ENCODE results near the gene DHX32. TPM values are rescaled to one million over a fixed set of nuclear protein-coding genes. Genes with fewer than 3 reads are reported as not detected.

DHX32 gene
- total RNA-seq, 1 donor from 2014 or later = 33.2 TPM

- TF ChIP-seq CTCF (conservative IDR thresholded peaks at IDR 0.05) = no peak
- no peak for DNase-seq (ENCODE audit: extremely low spot score, unreplicated experiment)
- Mint-ChIP-seq H3K27me3 (no peaks in the 10 kb centered on the region), H3K27ac (no peak overlapping the region), H3K36me3 (peaks cover 12% of the 10 kb centered on the region), H3K4me3 (no peak overlapping the region), H3K9me3 (no peaks in the 10 kb centered on the region), H3K4me1 (ENCODE audit: unreplicated experiment) (no peaks in the 10 kb centered on the region)
These were observed 40.1 kb downstream of the DHX32 start for GRCh38 chr10:125840955-125841354.

- no peaks in the 10 kb centered on the region for H3K9me3 Mint-ChIP-seq
- peaks cover 15% of the 10 kb centered on the region for H3K36me3 Mint-ChIP-seq
- no peak for DNase-seq (ENCODE audit: extremely low spot score, unreplicated experiment)
- no peak for TF ChIP-seq CTCF (conservative IDR thresholded peaks at IDR 0.05)
- no peaks in the 10 kb centered on the region for H3K4me1 Mint-ChIP-seq (ENCODE audit: unreplicated experiment)
- H3K27me3 Mint-ChIP-seq = no peaks in the 10 kb centered on the region
- no peak overlapping the region for H3K4me3 Mint-ChIP-seq
- H3K27ac Mint-ChIP-seq = no peak overlapping the region
These were observed 40.7 kb downstream of the DHX32 start for GRCh38 chr10:125840406-125840805.

GRCh38 chr10:125838802-125839575 is 42.1 kb downstream of the DHX32 start:
- H3K4me1 Mint-ChIP-seq (ENCODE audit: unreplicated experiment) = no peaks in the 10 kb centered on the region
- no peak for DNase-seq (ENCODE audit: extremely low spot score, unreplicated experiment)
- no peaks in the 10 kb centered on the region for H3K27me3 Mint-ChIP-seq
- H3K9me3 Mint-ChIP-seq = no peaks in the 10 kb centered on the region
- no peak overlapping the region for H3K27ac Mint-ChIP-seq
- no peak for TF ChIP-seq CTCF (conservative IDR thresholded peaks at IDR 0.05)
- H3K4me3 Mint-ChIP-seq = no peak overlapping the region
- peaks cover 17% of the 10 kb centered on the region for H3K36me3 Mint-ChIP-seq

GRCh38 chr10:125836746-125837145 is 44.3 kb downstream of the DHX32 start:
- Mint-ChIP-seq H3K9me3 (no peaks in the 10 kb centered on the region), H3K36me3 (peaks cover 22% of the 10 kb centered on the region), H3K27me3 (no peaks in the 10 kb centered on the region)

GRCh38 chr10:125828311-125828710 is 52.8 kb downstream of the DHX32 start:
- Mint-ChIP-seq H3K4me1 (ENCODE audit: unreplicated experiment) (peaks cover 12% of the 10 kb centered on the region), H3K36me3 (peaks cover 28% of the 10 kb centered on the region), H3K27ac (no peak overlapping the region), H3K4me3 (no peak overlapping the region), H3K9me3 (no peaks in the 10 kb centered on the region), H3K27me3 (no peaks in the 10 kb centered on the region)
- no peak for DNase-seq (ENCODE audit: extremely low spot score, unreplicated experiment)
- TF ChIP-seq CTCF (conservative IDR thresholded peaks at IDR 0.05) = no peak

More at GRCh38 chr10:125836746-125837145, 44.3 kb downstream of the DHX32 start:
- Mint-ChIP-seq H3K4me3 (no peak overlapping the region), H3K4me1 (ENCODE audit: unreplicated experiment) (no peaks in the 10 kb centered on the region), H3K27ac (peak overlapping the region; percentile 71)
- no peak for TF ChIP-seq CTCF (conservative IDR thresholded peaks at IDR 0.05)
- no peak for DNase-seq (ENCODE audit: extremely low spot score, unreplicated experiment)
